ENCODE results near the gene CDKN2B-AS1. TPM values are rescaled to one million over a fixed set of nuclear protein-coding genes. Genes with fewer than 3 reads are reported as not detected.

CDKN2B-AS1 gene
- total and polyA plus RNA-seq, 2 of the 13 experiments (the other 11 are each of a cell fraction or from before 2014, with no cell fraction given), result 0.64 to 2.3 TPM

DNA sequence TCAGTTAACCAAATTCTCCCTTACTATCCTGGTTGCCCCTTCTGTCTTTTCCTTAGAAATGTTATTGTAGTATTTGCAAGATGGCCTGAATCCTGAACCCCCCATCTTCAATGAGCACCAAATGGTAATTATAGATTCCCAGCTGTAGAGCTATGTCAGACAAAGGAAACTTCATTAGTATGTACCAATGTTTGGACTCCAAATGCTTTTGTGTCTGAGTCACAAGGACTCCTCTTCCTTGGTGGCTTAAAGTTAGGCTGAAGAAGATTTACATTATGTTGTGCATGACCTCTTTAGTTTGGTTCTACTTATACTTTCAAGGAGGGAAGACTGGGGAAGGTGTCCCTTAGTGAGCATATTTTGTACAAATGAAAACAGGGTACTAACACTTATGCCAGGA lies 120.4 kb downstream of the CDKN2B-AS1 start:
- Histone ChIP-seq H3K27me3 (ENCODE audit: control insufficient read depth in 1 of 2, insufficient read depth in 2 of 2, low read length in 2 of 2) (no peaks in the 10 kb centered on the region), H3K4me2 (ENCODE audit: low read depth, low read length) (no peak overlapping the region), H3K27ac (ENCODE audit: extremely low read length, insufficient read depth, low read length) (no peak overlapping the region), H3K9me3 (ENCODE audit: low read length) (no peaks in the 10 kb centered on the region), H2AFZ (ENCODE audit: low read length) (no peak overlapping the region), H4K20me1 (ENCODE audit: insufficient read depth, low read length) (no peaks in the 10 kb centered on the region), H3K4me3 (replicated peaks in 1 of 3; ENCODE audit: insufficient read depth in 1 of 3, low read depth in 2 of 3, low read length in 3 of 3) (no peak overlapping the region), H3K36me3 (replicated peaks in 1 of 2; ENCODE audit: control insufficient read depth in 1 of 2, insufficient read depth in 2 of 2, low read length in 2 of 2) (no peaks in the 10 kb centered on the region), H3K4me1 (ENCODE audit: insufficient read depth, low read length) (peaks cover 25% of the 10 kb centered on the region), H3K79me2 (ENCODE audit: insufficient read depth, low read length) (no peaks in the 10 kb centered on the region), H3K9ac (ENCODE audit: insufficient read depth, low read depth, low read length) (no peak overlapping the region)
- in situ Hi-C loops (cut with HindIII; ENCODE audit: extremely low pct_ligation_motif_present, low pct_unique_long_range_greater_than_20kb), result loop anchor here (10.0 kb wide), 1 partner anchor 300 kb away; no protein-coding TSS in a partner anchor
- DNase-seq (ENCODE audit: low spot score) (no peak), FAIRE-seq (no peak), ATAC-seq (no peak)
- intact Hi-C loops (cut with micrococcal nuclease; ENCODE audit: unreplicated experiment), result loop anchor here (5.0 kb wide), 1 partner anchor 78 kb away; no protein-coding TSS in a partner anchor
- no peak for TF ChIP-seq FOXK1 (CRISPR knock-in tag; IDR thresholded peaks at IDR 0.05; ENCODE audit: borderline replicate concordance, low read depth)
- no peak for TF ChIP-seq ZNF17 (CRISPR knock-in tag; IDR thresholded peaks at IDR 0.05)
- no peak for TF ChIP-seq LCORL (IDR thresholded peaks at IDR 0.05)
- no peak for TF ChIP-seq LCORL (CRISPR knock-in tag; IDR thresholded peaks at IDR 0.05)
- TF ChIP-seq ZNF251 (CRISPR knock-in tag; IDR thresholded peaks at IDR 0.05), result no peak
- TF ChIP-seq, protein P1, sequence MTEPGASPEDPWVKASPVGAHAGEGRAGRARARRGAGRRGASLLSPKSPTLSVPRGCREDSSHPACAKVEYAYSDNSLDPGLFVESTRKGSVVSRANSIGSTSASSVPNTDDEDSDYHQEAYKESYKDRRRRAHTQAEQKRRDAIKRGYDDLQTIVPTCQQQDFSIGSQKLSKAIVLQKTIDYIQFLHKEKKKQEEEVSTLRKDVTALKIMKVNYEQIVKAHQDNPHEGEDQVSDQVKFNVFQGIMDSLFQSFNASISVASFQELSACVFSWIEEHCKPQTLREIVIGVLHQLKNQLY (CRISPR knock-in tag; IDR thresholded peaks at IDR 0.05), result no peak
- TF ChIP-seq SIX4 (CRISPR knock-in tag; IDR thresholded peaks at IDR 0.05), result no peak
- no peak for TF ChIP-seq ZNF749 (CRISPR knock-in tag; IDR thresholded peaks at IDR 0.05; ENCODE audit: borderline replicate concordance)
- no peak for TF ChIP-seq ZNF441 (CRISPR knock-in tag; IDR thresholded peaks at IDR 0.05; ENCODE audit: borderline replicate concordance)
- no peak for TF ChIP-seq ZFP62 (CRISPR knock-in tag; IDR thresholded peaks at IDR 0.05)
- BruUV-seq (replicated peaks), result no TSS peak
- ChIA-PET POLR2A (no interaction called here), CTCF (ENCODE audit: low intra/inter-chr PET ratio, low total read pairs) (no interaction called here)

DNA sequence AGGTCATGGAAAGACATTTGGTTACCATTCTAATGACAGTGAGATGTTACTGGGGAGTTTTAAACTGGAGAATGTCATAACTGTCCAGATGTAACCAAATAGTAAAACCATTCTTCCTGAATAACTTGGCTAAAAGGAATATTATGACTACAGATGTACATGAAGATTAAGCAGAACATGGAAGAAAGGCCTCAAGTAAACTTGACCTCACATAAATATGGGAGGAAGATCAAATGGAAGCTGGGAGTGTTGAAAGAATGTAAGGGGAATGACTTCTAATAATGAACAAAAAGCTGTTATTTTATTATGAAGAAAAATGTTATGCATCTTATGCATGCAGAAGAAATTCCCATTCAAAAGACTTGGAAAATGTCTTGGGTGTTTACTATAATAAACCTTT lies 122.2 kb downstream of the CDKN2B-AS1 start:
- intact Hi-C loops (cut with micrococcal nuclease; ENCODE audit: unreplicated experiment) (loop anchor here (5.0 kb wide), 1 partner anchor 79 kb away; no protein-coding TSS in a partner anchor), in situ Hi-C loops (cut with HindIII; ENCODE audit: extremely low pct_ligation_motif_present, low pct_unique_long_range_greater_than_20kb) (loop anchor here (10.0 kb wide), 1 partner anchor 302 kb away; no protein-coding TSS in a partner anchor)
- TF ChIP-seq MAF1 (CRISPR knock-in tag; IDR thresholded peaks at IDR 0.05; ENCODE audit: borderline replicate concordance), result no peak
- no peak for DNase-seq (ENCODE audit: low spot score)
- Histone ChIP-seq H3K4me2 (ENCODE audit: low read depth, low read length) (no peak overlapping the region), H3K9ac (ENCODE audit: insufficient read depth, low read depth, low read length) (no peak overlapping the region), H3K9me3 (ENCODE audit: low read length) (no peaks in the 10 kb centered on the region), H3K27me3 (ENCODE audit: control insufficient read depth in 1 of 2, insufficient read depth in 2 of 2, low read length in 2 of 2) (no peaks in the 10 kb centered on the region), H3K4me3 (replicated peaks in 1 of 3; ENCODE audit: insufficient read depth in 1 of 3, low read depth in 2 of 3, low read length in 3 of 3) (no peak overlapping the region), H3K27ac (ENCODE audit: extremely low read length, insufficient read depth, low read length) (no peak overlapping the region), H4K20me1 (ENCODE audit: insufficient read depth, low read length) (no peaks in the 10 kb centered on the region), H3K36me3 (replicated peaks in 1 of 2; ENCODE audit: control insufficient read depth in 1 of 2, insufficient read depth in 2 of 2, low read length in 2 of 2) (no peaks in the 10 kb centered on the region), H2AFZ (ENCODE audit: low read length) (no peak overlapping the region), H3K4me1 (ENCODE audit: insufficient read depth, low read length) (peaks cover 25% of the 10 kb centered on the region), H3K79me2 (ENCODE audit: insufficient read depth, low read length) (no peaks in the 10 kb centered on the region)
- no TSS peak for BruUV-seq (replicated peaks)
- FAIRE-seq, result no peak
- no peak for ATAC-seq
- CTCF ChIA-PET (ENCODE audit: low intra/inter-chr PET ratio, low total read pairs), result interaction anchor here (3.5 kb wide), 1 partner anchor 303 kb away, joined by 20 read pairs; no protein-coding TSS in a partner anchor
- POLR2A ChIA-PET, result interaction anchor here (1.2 kb wide), 1 partner anchor 42 kb away, joined by 3 read pairs; no protein-coding TSS in a partner anchor

All from HepG2 (cell line).